H1 (cell line): ENCODE measurements around the gene PEAK1. TPM values are rescaled to one million over a fixed set of nuclear protein-coding genes. Genes with fewer than 3 reads are reported as not detected.

Experiments used
- CTCF ChIA-PET: fragments of 300-600 bp; sonication (Branson Sonifier 250); formaldehyde crosslinking; loops from one replicate; lab custom pipeline; 2021; ENCODE audit not compliant: partially characterized antibody; lab: Charles Lee
- POLR2A ChIA-PET: fragments of 300-600 bp; sonication (Branson Sonifier 250); formaldehyde crosslinking; loops from one replicate; lab custom pipeline; 2021; ENCODE audit warnings: inconsistent platforms; ENCODE audit not compliant: partially characterized antibody; lab: Charles Lee
- DNase-seq, 2 experiments: peaks; one replicate each; pipeline versions ENCODE4 v3.0.0 to v3.0.0-alpha.2; 2010 to 2022; ENCODE audit warnings: low spot score in 2 of 2, low read depth in 1 of 2, mixed read lengths in 1 of 2
- FAIRE-seq: peaks from 2 replicates; lab custom pipeline; 2011; peaks lifted over from hg19 to GRCh38; lab: Jason Lieb, UNC
- H2AFZ ChIP-seq: 2 replicates; pipeline ENCODE4 v1.8.1; 2012; ENCODE audit warnings: low read length, inconsistent platforms
- H2AK5ac ChIP-seq: 2 replicates; pipeline ENCODE4 v1.6.1; 2013; ENCODE audit warnings: low read depth, low read length
- H2BK120ac ChIP-seq: replicated peaks from 2 replicates; pipeline ENCODE3; 2013; ENCODE audit warnings: low read depth, low read length, inconsistent platforms
- H2BK12ac ChIP-seq: 2 replicates; pipeline ENCODE4 v1.6.1; 2013; ENCODE audit warnings: low read depth, low read length
- H2BK15ac ChIP-seq: 2 replicates; pipeline ENCODE4 v1.6.1; 2013; ENCODE audit warnings: low read length
- H2BK20ac ChIP-seq: 2 replicates; pipeline ENCODE4 v1.6.1; 2013; ENCODE audit warnings: low read length
- H2BK5ac ChIP-seq: 2 replicates; pipeline ENCODE4 v1.6.1; 2013; ENCODE audit warnings: low read depth, low read length
- H3K14ac ChIP-seq: 2 replicates; pipeline ENCODE4 v1.6.1; 2013; ENCODE audit warnings: inconsistent platforms; ENCODE audit not compliant: insufficient read length
- H3K18ac ChIP-seq: 2 replicates; pipeline ENCODE4 v1.6.1; 2013; ENCODE audit warnings: low read length; ENCODE audit errors: extremely low read depth
- H3K23ac ChIP-seq: 2 replicates; pipeline ENCODE4 v1.6.1; 2013; ENCODE audit warnings: inconsistent platforms; ENCODE audit not compliant: insufficient read length
- H3K23me2 ChIP-seq: 2 replicates; pipeline ENCODE4 v1.6.1; 2013; ENCODE audit warnings: low read depth, low read length
- H3K27ac ChIP-seq: 2 replicates; pipeline ENCODE4 v1.6.1; 2011; ENCODE audit warnings: low read depth, low read length, inconsistent platforms
- H3K27me3 ChIP-seq, 4 experiments: replicated peaks in 1 of 4; 1 replicate in 1 of 4; 2 replicates in 3 of 4; pipeline versions ENCODE4 v1.6.1 to v1.8.1; 2011 to 2013; ENCODE audit warnings: low read length in 3 of 4, mild to moderate bottlenecking in 3 of 4, inconsistent platforms in 2 of 4, mixed read lengths in 2 of 4, moderate library complexity in 1 of 4; ENCODE audit not compliant: control insufficient read depth in 3 of 4, insufficient read depth in 3 of 4; ENCODE audit errors: extremely low read depth in 1 of 4
- H3K36me3 ChIP-seq, 4 experiments: 2 replicates each; pipeline versions ENCODE4 v1.6.1 to v1.8.1; 2011 to 2013; ENCODE audit warnings: mild to moderate bottlenecking in 4 of 4, low read length in 3 of 4, moderate library complexity in 2 of 4, control low read depth in 1 of 4, inconsistent platforms in 1 of 4; ENCODE audit not compliant: insufficient read depth in 4 of 4, control insufficient read depth in 2 of 4
- H3K4ac ChIP-seq: replicated peaks from 2 replicates; pipeline ENCODE3; 2013; ENCODE audit warnings: low read length, low read depth, mixed read lengths, inconsistent platforms; ENCODE audit not compliant: insufficient read length
- H3K4me1 ChIP-seq, 4 experiments: replicated peaks in 1 of 4; 1 replicate in 1 of 4; 2 replicates in 3 of 4; pipeline versions ENCODE4 v1.6.1 to v1.8.1; 2011 to 2013; ENCODE audit warnings: low read length in 3 of 4, inconsistent platforms in 2 of 4, mixed read lengths in 1 of 4; ENCODE audit not compliant: insufficient read depth in 4 of 4, control insufficient read depth in 3 of 4
- H3K4me2 ChIP-seq, 2 experiments: 2 replicates each; pipeline versions ENCODE4 v1.6.1 to v1.8.1; 2011 to 2013; ENCODE audit warnings: low read depth in 2 of 2, low read length in 2 of 2, control low read depth in 1 of 2, inconsistent platforms in 1 of 2, mild to moderate bottlenecking in 1 of 2; ENCODE audit not compliant: insufficient read depth in 1 of 2
- H3K4me3 ChIP-seq, 4 experiments: fragments of 200-600, 300-600 bp in 1 of 4; sonication (generic), shearing (Covaris generic), sonication (Bioruptor Twin) in 1 of 4; 2 replicates each; pipeline versions ENCODE4 v1.5.1 to v1.8.1; 2011 to 2016; ENCODE audit warnings: low read length in 4 of 4, low read depth in 3 of 4, control low read depth in 2 of 4, inconsistent platforms in 2 of 4, mild to moderate bottlenecking in 2 of 4, mixed read lengths in 1 of 4, moderate library complexity in 1 of 4; ENCODE audit not compliant: insufficient read depth in 2 of 4; ENCODE audit errors: extremely low read depth in 1 of 4
- H3K56ac ChIP-seq: replicated peaks from 2 replicates; pipeline ENCODE3; 2013; ENCODE audit warnings: low read depth, mild to moderate bottlenecking, mixed read lengths, low read length, inconsistent platforms; ENCODE audit not compliant: insufficient read length
- H3K79me1 ChIP-seq: 2 replicates; pipeline ENCODE4 v1.6.1; 2013; ENCODE audit warnings: low read depth, low read length, control low read depth
- H3K79me2 ChIP-seq, 2 experiments: 2 replicates each; pipeline versions ENCODE4 v1.6.1 to v1.8.1; 2012 to 2013; ENCODE audit warnings: low read length in 2 of 2, mild to moderate bottlenecking in 2 of 2, inconsistent platforms in 1 of 2; ENCODE audit not compliant: insufficient read depth in 2 of 2, control insufficient read depth in 1 of 2
- H3K9ac ChIP-seq, 4 experiments: replicated peaks in 1 of 4; 1 replicate in 1 of 4; 2 replicates in 3 of 4; pipeline versions ENCODE4 v1.6.1 to v1.8.1; 2011 to 2013; ENCODE audit warnings: low read depth in 3 of 4, low read length in 3 of 4, control low read depth in 2 of 4, mild to moderate bottlenecking in 2 of 4, moderate library complexity in 2 of 4, inconsistent platforms in 1 of 4; ENCODE audit errors: extremely low read depth in 1 of 4
- H3K9me3 ChIP-seq, 2 experiments: 2 replicates each; pipeline versions ENCODE4 v1.6.1 to v1.8.1; 2012 to 2013; ENCODE audit warnings: mild to moderate bottlenecking in 2 of 2, moderate library complexity in 2 of 2, control low read depth in 1 of 2, inconsistent platforms in 1 of 2, low read depth in 1 of 2, low read length in 1 of 2, mixed read lengths in 1 of 2; ENCODE audit not compliant: insufficient read depth in 2 of 2
- H4K20me1 ChIP-seq, 2 experiments: replicated peaks in 1 of 2; 2 replicates each; pipeline versions ENCODE3 to v1.8.1; 2011 to 2013; ENCODE audit warnings: inconsistent platforms in 2 of 2, low read length in 2 of 2, mild to moderate bottlenecking in 1 of 2; ENCODE audit not compliant: insufficient read depth in 2 of 2, control insufficient read depth in 1 of 2
- H4K5ac ChIP-seq: 2 replicates; pipeline ENCODE4 v1.6.1; 2013; ENCODE audit warnings: low read length, low read depth, mixed read lengths, inconsistent platforms; ENCODE audit not compliant: insufficient read length
- H4K8ac ChIP-seq: 2 replicates; pipeline ENCODE4 v1.8.0; 2013; ENCODE audit warnings: mild to moderate bottlenecking, moderate library complexity, low read length, inconsistent platforms; ENCODE audit not compliant: insufficient read depth; ENCODE audit errors: extremely low read depth
- H4K91ac ChIP-seq: replicated peaks from 2 replicates; pipeline ENCODE3; 2013; ENCODE audit warnings: low read length, mixed read lengths, inconsistent platforms; ENCODE audit not compliant: insufficient read length
- BACH1 ChIP-seq: IDR thresholded peaks from 2 replicates; pipeline ENCODE4 v1.6.1; 2012; ENCODE audit warnings: low read length, improper control_type of control experiment
- EGR1 ChIP-seq: IDR thresholded peaks from 2 replicates; pipeline ENCODE4 v1.6.1; 2011; ENCODE audit warnings: low read depth, low read length, borderline replicate concordance
- HDAC6 ChIP-seq: IDR thresholded peaks from one replicate; pipeline ENCODE4 v1.7.1; 2012; ENCODE audit warnings: low read depth, mild to moderate bottlenecking, inconsistent platforms, low read length, moderate library complexity
- PHF8 ChIP-seq: fragments of 200-600 bp; sonication (generic); conservative IDR thresholded peaks from 2 replicates; pipeline ENCODE4 v1.7.1; 2012; ENCODE audit warnings: low read depth, mild to moderate bottlenecking, inconsistent platforms, low read length, moderate library complexity
- POU5F1 ChIP-seq: IDR thresholded peaks from 2 replicates; pipeline ENCODE4 v1.6.1; 2011; ENCODE audit warnings: low read depth, mild to moderate bottlenecking, low read length, moderate library complexity
- RBBP5 ChIP-seq: IDR thresholded peaks from 2 replicates; pipeline ENCODE4 v1.7.1; 2012; ENCODE audit warnings: low read depth, mild to moderate bottlenecking, inconsistent platforms, low read length, moderate library complexity, borderline replicate concordance
- SIRT6 ChIP-seq: IDR thresholded peaks from one replicate; pipeline ENCODE4 v1.7.1; 2012; ENCODE audit warnings: low read length, inconsistent platforms
- SIX5 ChIP-seq: IDR thresholded peaks from 2 replicates; pipeline ENCODE4 v1.6.1; 2011; ENCODE audit warnings: mild to moderate bottlenecking, low read depth, low read length
- TAF7 ChIP-seq: optimal IDR thresholded peaks from 2 replicates; pipeline ENCODE3; 2011; ENCODE audit warnings: low read depth, mild to moderate bottlenecking, inconsistent platforms, low read length, moderate library complexity, borderline replicate concordance
- TBP ChIP-seq: IDR thresholded peaks from 2 replicates; pipeline ENCODE4 v1.6.1; 2011; ENCODE audit warnings: low read depth, low read length, improper control_type of control experiment
- YY1 ChIP-seq: IDR thresholded peaks from 2 replicates; pipeline ENCODE4 v1.6.1; 2011; ENCODE audit warnings: low read depth, mild to moderate bottlenecking, low read length
- WGBS, 2 experiments: shearing (Covaris generic) in 1 of 2; methylation state at CpG; one replicate each; pipeline versions ENCODE4 v1.1.6 to v1.1.7; 2013 to 2015; ENCODE audit warnings: low lambda C conversion rate in 2 of 2, mixed read lengths in 2 of 2, inconsistent platforms in 1 of 2, low coverage in 1 of 2, missing lambda C conversion rate in 1 of 2; ENCODE audit not compliant: insufficient replicate concordance in 2 of 2, insufficient coverage in 1 of 2, insufficient read length in 1 of 2; ENCODE audit errors: extremely low coverage in 1 of 2, missing lambda C conversion rate in 1 of 2; 5-methylcytosine and 5-hydroxymethylcytosine counted together
- polyA plus RNA-seq, 7 experiments: library from polyadenylated mRNA; depleted of rRNA in 3 of 7; stranded (reverse) in 5 of 7; unstranded in 2 of 7; fragments of >200 nt in 5 of 7; fragments of 200-250 nt in 2 of 7; gene quantifications; 1 replicate in 5 of 7; 2 replicates in 1 of 7; 4 replicates in 1 of 7; pipeline versions ENCODE4 v1.2.1 to v1.2.3, GENCODE V29; 2011 to 2013; ENCODE audit warnings: missing spikeins in 2 of 7, mixed read lengths in 2 of 7
- total RNA-seq: library from RNA; stranded (reverse); fragmentation: NEBNext Ultra II Directional; extraction: Animal tissue kit (Norgen Biotek cat#: 25700); gene quantifications from 2 replicates; pipeline ENCODE4 v1.2.1, GENCODE V29; 2021

The PEAK1 gene
- total and polyA plus RNA-seq, 2 of the 8 experiments (the other 6 are each of a cell fraction or from before 2014, with no cell fraction given), result 8.8 to 44.8 TPM

DNA sequence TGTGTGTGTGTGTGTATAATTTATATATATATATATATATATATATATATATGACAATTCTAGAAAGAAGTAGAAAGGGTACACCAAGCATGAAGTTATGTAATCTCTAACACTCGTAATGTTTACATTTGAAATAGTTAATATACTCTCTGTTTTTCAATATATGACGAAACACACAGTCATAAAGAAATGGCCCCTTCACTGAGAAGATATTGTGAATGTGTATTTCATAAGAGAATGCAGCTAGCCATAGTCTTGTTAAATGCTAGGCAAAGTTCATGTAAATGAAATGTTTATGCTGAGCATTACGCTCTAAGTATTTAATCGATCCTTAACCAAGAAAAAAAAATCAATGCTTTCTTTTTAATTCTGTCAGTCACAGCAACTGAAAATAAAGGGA lies 194.3 kb downstream of the PEAK1 start:
- H2BK120ac ChIP-seq, result no peak overlapping the region
- H3K4me3 ChIP-seq, result no peak overlapping the region
- TF ChIP-seq POU5F1 (no peak), SIRT6 (no peak), PHF8 (no peak), BACH1 (no peak), TAF7 (no peak), HDAC6 (no peak), TBP (no peak), YY1 (no peak), RBBP5 (no peak), SIX5 (no peak), EGR1 (no peak)
- FAIRE-seq (no peak), DNase-seq (no peak)
- no peak overlapping the region for H3K14ac ChIP-seq
- no peaks in the 10 kb centered on the region for H3K9me3 ChIP-seq
- H3K4ac ChIP-seq, result no peak overlapping the region
- H2AK5ac ChIP-seq, result no peak overlapping the region
- no peak overlapping the region for H3K27ac ChIP-seq
- no peak overlapping the region for H2AFZ ChIP-seq
- no peak overlapping the region for H3K9ac ChIP-seq
- H3K18ac ChIP-seq, result no peak overlapping the region
- H3K4me2 ChIP-seq, result no peak overlapping the region
- no peak overlapping the region for H2BK12ac ChIP-seq
- no peaks in the 10 kb centered on the region for H3K79me1 ChIP-seq
- ChIA-PET POLR2A (no interaction called here), CTCF (no interaction called here)
- no peaks in the 10 kb centered on the region for H3K4me1 ChIP-seq
- H3K36me3 ChIP-seq, result no peaks in the 10 kb centered on the region
- no peak overlapping the region for H4K91ac ChIP-seq
- no peaks in the 10 kb centered on the region for H4K20me1 ChIP-seq
- no peak overlapping the region for H3K56ac ChIP-seq
- no peak overlapping the region for H2BK20ac ChIP-seq
- H2BK15ac ChIP-seq, result no peak overlapping the region
- no peak overlapping the region for H4K8ac ChIP-seq
- H3K23ac ChIP-seq, result no peak overlapping the region
- 95% methylated on average over 4 of the region's 4 CpGs; no CpG with 5 or more reads in 1 of the 2 experiments for WGBS, 2 experiments
- no peaks in the 10 kb centered on the region for H3K23me2 ChIP-seq
- H2BK5ac ChIP-seq, result no peak overlapping the region
- H4K5ac ChIP-seq, result no peak overlapping the region
- no peaks in the 10 kb centered on the region for H3K27me3 ChIP-seq
- H3K79me2 ChIP-seq, result no peaks in the 10 kb centered on the region
